ENCODE data around the gene MSLN. TPM values are rescaled to one million over a fixed set of nuclear protein-coding genes. Genes with fewer than 3 reads are reported as not detected.
A peak's percentile ranks its signal among the peaks of the same experiment; 100 is the strongest.

MSLN gene
- total RNA-seq, 3 donors from 2014 or later: 0.08 TPM; not detected in 2

DNA sequence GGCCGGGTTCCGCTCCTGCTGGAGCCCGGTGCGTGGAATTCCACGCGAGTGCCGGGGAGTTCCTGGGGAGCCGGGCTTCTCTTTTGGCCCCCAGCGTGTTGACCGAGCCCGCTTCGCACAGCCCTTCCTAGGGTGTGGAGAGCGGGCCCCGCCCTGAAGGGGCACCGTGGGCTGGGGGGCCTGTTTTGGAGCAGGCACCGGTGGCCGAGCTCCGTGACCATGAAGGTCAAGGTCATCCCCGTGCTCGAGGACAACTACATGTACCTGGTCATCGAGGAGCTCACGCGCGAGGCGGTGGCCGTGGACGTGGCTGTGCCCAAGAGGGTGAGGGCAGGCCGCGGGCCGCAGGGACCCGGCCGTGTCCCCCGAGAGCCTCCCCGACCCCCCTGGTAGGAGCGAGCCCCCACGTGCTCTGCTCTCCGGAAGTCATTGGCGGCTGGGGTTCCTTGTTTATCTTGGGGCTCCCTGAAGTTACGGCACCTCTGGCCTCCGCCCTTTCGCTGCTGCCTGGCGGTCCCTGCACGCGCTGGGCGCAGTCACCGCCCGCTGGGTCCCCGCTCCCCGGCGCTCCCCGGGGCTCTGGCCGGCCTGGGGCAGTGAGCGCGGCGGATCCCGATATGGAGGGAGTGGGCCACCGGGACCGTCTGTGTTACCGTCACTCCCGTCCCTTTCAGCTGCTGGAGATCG lies 33.1 kb upstream of the MSLN start:
- H3K4me3 Mint-ChIP-seq: peak overlapping the region; percentile 29
- H3K36me3 Mint-ChIP-seq (ENCODE audit: insufficient read depth): no peaks in the 10 kb centered on the region
- peaks cover 8% of the 10 kb centered on the region for H3K4me1 Mint-ChIP-seq (ENCODE audit: low read depth)
- DNase-seq (no peak), ATAC-seq (peak; percentile 18 to 32)
- H3K27me3 Mint-ChIP-seq (ENCODE audit: low read depth): no peaks in the 10 kb centered on the region
- no peaks in the 10 kb centered on the region for H3K9me3 Mint-ChIP-seq

DNA sequence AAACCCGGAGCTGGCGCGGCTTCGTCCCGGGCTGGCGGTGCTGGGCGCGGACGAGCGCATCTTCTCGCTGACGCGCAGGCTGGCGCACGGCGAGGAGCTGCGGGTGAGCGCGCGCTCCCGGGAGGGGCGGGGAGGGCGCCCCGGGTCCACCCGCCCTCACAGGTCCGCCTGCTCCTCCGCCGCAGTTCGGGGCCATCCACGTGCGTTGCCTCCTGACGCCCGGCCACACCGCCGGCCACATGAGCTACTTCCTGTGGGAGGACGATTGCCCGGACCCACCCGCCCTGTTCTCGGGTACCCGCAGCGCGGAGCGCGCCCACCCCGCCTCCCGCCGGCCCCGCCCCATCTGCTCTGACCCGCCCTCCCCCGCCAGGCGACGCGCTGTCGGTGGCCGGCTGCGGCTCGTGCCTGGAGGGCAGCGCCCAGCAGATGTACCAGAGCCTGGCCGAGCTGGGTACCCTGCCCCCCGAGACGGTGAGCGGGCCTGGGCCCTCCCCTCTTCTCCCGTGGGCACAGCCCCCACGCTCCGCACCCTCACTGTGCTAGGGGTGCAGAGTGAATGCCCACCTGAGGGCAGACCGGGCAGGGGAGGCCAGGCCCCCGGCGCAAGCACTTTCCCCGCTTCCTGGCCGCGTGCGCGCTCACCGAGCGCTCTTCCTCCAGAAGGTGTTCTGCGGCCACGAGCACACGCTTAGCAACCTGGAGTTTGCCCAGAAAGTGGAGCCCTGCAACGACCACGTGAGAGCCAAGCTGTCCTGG lies 32.2 kb upstream of the MSLN start:
- DNase-seq (peak; percentile 47), ATAC-seq (peak; percentile 62)
- peaks cover 3% of the 10 kb centered on the region for H3K4me1 Mint-ChIP-seq (ENCODE audit: low read depth)
- peaks cover 1% of the 10 kb centered on the region for H3K36me3 Mint-ChIP-seq (ENCODE audit: insufficient read depth)
- no peaks in the 10 kb centered on the region for H3K9me3 Mint-ChIP-seq
- no peaks in the 10 kb centered on the region for H3K27me3 Mint-ChIP-seq (ENCODE audit: low read depth)
- peak overlapping the region; percentile 42 for H3K4me3 Mint-ChIP-seq

DNA sequence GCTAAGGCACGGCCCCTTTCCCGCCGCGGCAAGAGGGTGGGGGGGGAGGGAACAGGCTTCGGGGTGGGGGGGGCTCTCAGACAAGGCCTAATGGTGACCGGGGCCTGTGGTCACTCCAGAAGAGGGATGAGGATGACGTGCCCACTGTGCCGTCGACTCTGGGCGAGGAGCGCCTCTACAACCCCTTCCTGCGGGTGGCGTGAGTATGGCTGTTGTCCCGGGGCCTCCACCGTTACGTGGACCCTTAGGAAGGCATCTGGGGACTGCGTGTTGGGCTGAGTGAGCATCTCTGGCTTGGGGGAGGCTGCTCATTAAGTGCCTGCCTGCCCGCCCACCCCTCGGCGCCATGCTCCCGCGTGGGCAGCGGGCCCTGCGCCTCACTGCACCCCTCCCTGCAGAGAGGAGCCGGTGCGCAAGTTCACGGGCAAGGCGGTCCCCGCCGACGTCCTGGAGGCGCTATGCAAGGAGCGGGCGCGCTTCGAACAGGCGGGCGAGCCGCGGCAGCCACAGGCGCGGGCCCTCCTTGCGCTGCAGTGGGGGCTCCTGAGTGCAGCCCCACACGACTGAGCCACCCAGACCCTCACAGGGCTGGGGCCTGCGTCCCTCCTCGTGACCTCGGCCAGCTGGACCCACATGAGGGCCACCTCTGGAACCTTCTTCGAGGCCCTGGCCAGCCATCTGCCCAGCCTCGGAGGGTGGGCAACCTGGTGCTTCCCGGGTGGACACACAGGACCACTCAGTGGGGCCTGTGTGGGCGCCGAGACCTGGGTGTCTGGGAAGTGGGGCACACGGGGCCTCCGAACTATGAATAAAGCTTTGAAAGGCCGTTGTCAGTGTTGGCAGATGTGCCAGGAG lies 31.4 kb upstream of the MSLN start:
- H3K4me3 Mint-ChIP-seq: no peak overlapping the region
- no peak for ATAC-seq

DNA sequence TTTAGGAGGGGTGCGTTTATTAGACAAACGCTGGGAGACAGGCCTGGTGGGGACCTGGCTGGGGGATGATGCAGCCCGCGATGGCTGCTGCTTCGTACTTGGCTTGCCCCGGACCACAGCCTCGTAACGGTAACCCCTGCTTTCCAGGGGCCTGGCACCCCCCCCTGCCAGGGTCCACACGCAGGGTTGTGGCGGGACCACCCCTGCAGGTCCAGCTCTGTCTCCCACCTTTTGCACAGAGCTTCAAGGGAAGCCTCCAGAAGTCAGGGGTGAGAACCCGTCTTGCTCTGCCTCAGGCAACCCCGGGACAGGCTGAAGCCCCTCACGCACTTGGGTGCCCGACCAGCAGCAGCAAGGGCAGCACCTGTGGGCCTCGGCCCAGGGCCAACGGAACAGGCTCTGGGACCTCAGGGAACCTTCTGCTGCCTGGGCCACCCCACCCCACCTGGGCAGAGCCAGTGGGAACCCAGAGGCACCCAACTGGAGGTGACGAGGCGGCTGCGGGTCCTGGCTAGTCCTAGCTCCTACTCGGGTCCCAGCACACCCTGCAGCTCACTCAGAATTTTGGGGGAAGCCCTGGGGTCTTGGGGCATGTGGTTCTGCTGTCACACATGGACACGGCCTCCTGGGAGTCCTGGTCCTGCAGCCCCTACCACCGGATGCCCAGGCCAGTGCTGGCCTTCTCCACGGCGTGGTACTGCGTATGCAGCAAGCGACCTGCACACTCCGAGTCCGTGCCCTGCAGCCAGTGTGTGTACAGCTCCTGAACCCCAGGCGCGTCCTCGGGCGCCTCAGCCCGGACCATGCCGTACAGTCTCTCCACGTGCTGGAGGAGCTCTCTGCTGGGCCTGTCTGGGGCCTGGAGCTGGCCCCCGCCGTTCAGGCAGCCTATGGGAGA lies 30.5 kb upstream of the MSLN start:
- no peak overlapping the region for H3K4me3 Mint-ChIP-seq
- peaks cover 3% of the 10 kb centered on the region for H3K4me1 Mint-ChIP-seq (ENCODE audit: low read depth)
- H3K27me3 Mint-ChIP-seq (ENCODE audit: low read depth): no peaks in the 10 kb centered on the region
- H3K9me3 Mint-ChIP-seq: no peaks in the 10 kb centered on the region
- H3K36me3 Mint-ChIP-seq (ENCODE audit: insufficient read depth): peaks cover 1% of the 10 kb centered on the region
- ATAC-seq: no peak
- DNase-seq: no peak

More for the DNA sequence above, 31.4 kb upstream of the MSLN start:
- Mint-ChIP-seq H3K9me3 (no peaks in the 10 kb centered on the region), H3K27me3 (ENCODE audit: low read depth) (no peaks in the 10 kb centered on the region), H3K4me1 (ENCODE audit: low read depth) (peaks cover 3% of the 10 kb centered on the region), H3K36me3 (ENCODE audit: insufficient read depth) (peaks cover 1% of the 10 kb centered on the region)
- DNase-seq: no peak

DNA sequence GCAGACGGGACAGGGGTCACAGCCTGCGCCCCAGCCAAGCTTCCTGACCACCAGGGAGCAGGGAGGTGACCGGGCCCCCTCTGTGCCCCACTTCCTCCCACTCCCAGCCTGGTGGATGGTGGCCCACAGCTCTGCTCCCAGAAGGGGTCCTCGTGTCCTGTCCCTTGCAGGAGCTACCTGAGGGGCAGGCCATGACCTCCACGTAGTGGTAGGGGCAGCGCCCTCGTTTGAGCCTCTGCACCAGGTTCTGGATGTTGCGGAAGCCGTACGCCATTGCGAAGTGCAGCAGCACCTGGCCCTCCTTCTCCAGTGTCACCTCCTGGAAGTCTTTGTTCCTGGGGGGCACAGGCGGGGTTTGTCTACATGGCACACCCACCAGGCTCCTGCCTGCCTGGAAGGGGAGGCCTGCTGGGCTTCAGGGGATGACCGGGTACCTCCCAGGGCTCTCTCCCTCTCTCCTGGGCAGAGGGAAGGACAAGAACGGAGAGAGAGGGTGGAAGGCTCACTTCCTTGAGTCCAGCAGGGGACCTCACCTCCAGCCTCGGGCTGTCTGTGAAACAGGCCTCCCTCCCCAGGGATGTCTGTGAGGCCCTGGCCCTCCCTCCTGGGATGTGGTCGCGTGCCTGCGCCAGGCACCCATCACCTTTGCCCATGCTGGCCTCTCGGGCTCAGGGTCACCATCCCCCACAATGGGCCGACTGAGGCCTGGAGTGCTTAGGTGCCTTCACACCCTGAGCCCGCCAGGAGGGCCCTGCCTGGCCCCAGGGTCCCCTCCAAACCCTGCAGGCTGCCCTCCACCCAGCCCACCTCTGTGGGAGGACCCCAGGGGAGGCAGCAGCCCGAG lies 29.6 kb upstream of the MSLN start:
- H3K4me1 Mint-ChIP-seq (ENCODE audit: low read depth): peaks cover 6% of the 10 kb centered on the region
- no peak for ATAC-seq
- no peaks in the 10 kb centered on the region for H3K27me3 Mint-ChIP-seq (ENCODE audit: low read depth)
- peaks cover 6% of the 10 kb centered on the region for H3K36me3 Mint-ChIP-seq (ENCODE audit: insufficient read depth)
- no peak for DNase-seq
- H3K9me3 Mint-ChIP-seq: no peaks in the 10 kb centered on the region
- no peak overlapping the region for H3K4me3 Mint-ChIP-seq

DNA sequence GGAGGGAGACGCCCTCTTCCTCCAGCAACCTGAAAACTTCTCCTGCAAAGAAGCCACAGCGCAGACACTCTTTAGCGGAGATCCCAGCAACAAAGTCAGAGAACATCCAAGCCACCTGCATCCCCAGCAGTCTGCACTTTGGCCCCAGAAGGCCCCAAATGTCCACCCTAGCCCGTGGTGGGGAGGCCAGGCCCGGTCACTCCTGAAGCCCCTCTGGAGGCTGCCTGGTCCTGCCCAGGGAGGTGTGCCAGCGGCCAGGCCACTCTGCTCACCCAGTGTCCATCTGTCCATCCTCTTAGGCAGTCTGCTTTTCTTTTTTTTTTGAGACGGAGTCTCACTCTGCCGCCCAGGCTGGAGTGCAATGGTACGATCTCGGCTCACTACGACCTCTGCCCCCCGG lies 28.2 kb upstream of the MSLN start:
- ATAC-seq (no peak), DNase-seq (no peak)
- Mint-ChIP-seq H3K4me1 (ENCODE audit: low read depth) (peaks cover 5% of the 10 kb centered on the region), H3K4me3 (no peak overlapping the region), H3K27me3 (ENCODE audit: low read depth) (no peaks in the 10 kb centered on the region), H3K36me3 (ENCODE audit: insufficient read depth) (peaks cover 6% of the 10 kb centered on the region), H3K9me3 (no peaks in the 10 kb centered on the region)

DNA sequence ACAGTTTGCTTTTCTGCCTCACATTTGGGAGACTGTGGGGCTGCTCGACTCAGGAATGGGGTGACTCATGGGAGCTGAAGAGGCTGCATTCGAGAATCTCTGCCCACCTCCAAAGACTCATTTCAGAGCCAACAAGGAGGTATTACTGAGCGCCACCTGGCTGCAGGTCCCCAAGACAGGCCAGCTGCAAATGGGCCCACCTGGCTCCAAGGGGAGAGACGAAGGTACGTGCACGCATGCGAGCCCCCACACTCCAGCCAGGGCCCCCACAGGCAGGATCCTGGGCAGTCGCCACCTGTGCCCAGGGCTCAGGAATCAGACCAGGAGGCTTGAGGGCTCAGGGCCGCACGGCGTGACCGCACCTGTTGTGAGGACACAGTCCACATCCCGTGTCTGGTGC lies 27.6 kb upstream of the MSLN start:
- no peaks in the 10 kb centered on the region for H3K9me3 Mint-ChIP-seq
- peaks cover 10% of the 10 kb centered on the region for H3K36me3 Mint-ChIP-seq (ENCODE audit: insufficient read depth)
- DNase-seq: no peak
- no peaks in the 10 kb centered on the region for H3K27me3 Mint-ChIP-seq (ENCODE audit: low read depth)
- no peak for ATAC-seq
- no peak overlapping the region for H3K4me3 Mint-ChIP-seq
- H3K4me1 Mint-ChIP-seq (ENCODE audit: low read depth): peaks cover 5% of the 10 kb centered on the region

DNA sequence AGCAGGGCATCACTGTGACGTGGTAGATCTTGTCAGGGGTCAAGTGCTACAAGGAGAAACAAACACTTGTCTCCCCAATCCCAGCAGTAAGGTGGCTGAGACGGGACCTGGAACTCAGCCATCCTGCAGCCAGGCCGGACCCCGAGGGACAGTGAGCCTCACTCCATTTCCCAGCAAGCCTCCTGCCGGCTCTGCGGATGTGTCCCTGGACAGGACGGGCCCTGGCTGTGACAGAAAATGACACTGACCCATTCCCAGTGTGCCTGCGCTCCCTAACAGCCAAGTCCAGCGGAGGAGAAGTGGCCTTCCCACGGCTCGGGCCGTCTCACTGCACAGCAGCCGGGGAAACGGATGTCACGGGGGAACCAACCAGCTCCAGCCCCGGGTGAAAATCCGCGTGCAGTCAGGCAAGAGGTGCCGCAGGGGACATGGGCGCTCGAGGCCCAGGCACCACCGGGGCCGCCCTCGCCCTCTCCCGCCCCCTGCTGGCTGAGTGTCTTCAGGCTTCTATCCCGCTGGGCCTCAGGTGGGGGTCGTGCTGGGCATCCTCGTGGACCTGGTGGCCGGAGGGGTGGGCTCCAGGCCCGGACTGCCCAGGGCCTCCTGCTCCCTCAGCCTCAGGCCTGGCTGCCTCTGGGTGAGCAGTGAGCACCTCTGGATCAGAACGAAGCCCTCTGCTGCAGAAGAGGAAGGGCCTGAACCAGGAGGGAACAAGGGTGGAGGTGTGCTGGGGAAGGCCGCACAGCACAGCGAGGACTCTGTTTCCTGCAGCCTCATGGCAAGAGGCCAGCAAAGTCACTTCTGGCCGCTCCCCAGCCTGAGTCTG lies 26.9 kb upstream of the MSLN start:
- no peaks in the 10 kb centered on the region for H3K27me3 Mint-ChIP-seq (ENCODE audit: low read depth)
- H3K36me3 Mint-ChIP-seq (ENCODE audit: insufficient read depth): peaks cover 12% of the 10 kb centered on the region
- ATAC-seq: no peak
- H3K9me3 Mint-ChIP-seq: no peaks in the 10 kb centered on the region
- peaks cover 5% of the 10 kb centered on the region for H3K4me1 Mint-ChIP-seq (ENCODE audit: low read depth)
- DNase-seq: peak; percentile 37
- no peak overlapping the region for H3K4me3 Mint-ChIP-seq

DNA sequence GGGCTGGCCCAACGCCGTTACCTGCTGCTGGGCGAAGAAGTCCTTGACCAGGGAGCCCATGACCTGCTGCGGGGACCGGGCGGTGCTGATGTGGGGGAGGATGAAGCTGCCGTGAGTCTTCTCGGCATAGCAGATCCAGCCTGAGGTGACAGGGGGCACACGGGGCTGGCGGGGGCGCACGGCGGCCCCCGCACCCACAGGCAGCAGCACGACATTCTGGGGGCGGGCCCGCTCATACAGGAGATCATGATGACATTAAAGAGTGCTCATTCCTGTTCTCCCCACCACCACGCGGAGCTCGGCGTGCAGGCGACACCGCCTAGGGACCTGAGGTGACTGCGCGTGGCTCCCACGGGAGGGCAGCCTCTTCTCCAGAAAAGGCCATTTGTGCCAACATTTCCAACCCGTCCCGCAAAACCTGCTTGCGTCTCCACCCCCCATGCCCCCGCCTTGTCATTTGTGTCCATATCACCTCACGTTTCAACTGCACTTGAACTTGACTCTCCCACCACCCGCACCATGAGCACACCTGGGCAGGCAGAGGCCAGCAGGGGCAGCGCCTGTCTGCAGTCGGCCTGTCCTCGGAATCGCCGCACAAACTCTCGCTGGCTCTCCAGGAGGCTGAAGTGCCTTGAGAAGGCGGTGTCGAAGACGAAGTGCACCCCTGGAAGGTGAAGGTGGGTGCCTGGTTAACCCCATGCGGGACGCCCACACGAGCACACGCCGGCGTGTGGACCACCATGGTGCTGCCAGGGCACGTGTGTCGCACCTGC lies 26.1 kb upstream of the MSLN start:
- no peak for DNase-seq

DNA sequence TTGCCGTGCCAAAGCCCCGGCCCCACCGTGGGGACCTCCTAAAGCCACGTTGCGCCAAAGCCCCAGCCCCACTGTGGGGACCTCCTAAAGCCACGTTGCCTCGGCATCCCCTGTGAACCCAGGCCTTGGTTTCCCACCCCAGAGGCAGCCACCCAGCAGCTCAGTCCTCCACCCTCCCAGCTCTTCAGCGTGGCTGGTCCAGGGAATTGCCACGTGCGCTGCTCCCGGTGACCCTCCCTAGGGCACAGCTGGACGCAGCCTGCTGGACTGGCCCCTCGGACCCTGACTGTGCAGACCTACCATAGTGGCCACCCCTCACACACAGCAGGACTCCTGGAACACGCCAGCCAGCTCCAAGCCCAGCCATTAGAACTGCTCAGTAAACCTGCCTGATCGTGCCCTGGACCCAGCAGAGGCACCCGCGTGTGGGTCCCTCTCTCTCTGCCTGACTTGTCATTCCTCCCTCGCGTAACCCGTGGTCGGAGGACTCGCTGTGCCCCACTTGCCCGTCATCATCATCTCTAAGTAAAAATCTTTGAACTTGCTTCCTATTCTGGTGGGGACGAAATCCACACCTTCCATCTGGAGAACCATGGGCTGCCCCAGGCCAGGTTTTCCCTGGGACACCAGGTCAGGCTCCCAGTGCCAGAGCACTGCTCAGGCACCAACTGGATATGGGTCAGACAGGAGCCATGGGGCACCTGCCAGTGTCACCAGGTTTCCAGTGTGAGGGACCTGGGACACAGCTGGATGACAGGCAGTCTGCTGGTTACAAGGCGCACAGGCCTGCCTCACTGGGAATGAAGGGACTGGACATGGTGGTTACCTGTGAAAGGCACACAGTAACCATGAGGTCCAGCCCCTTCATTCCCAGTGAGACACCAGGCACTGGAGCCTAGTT lies 25.3 kb upstream of the MSLN start:
- DNase-seq (no peak), ATAC-seq (no peak)
- Mint-ChIP-seq H3K4me1 (ENCODE audit: low read depth) (peaks cover 16% of the 10 kb centered on the region), H3K9me3 (no peaks in the 10 kb centered on the region), H3K36me3 (ENCODE audit: insufficient read depth) (peaks cover 14% of the 10 kb centered on the region), H3K27me3 (ENCODE audit: low read depth) (no peaks in the 10 kb centered on the region), H3K4me3 (no peak overlapping the region)

More for the DNA sequence above, 26.1 kb upstream of the MSLN start:
- Mint-ChIP-seq H3K36me3 (ENCODE audit: insufficient read depth) (peaks cover 14% of the 10 kb centered on the region), H3K9me3 (no peaks in the 10 kb centered on the region), H3K4me3 (no peak overlapping the region), H3K27me3 (ENCODE audit: low read depth) (no peaks in the 10 kb centered on the region), H3K4me1 (ENCODE audit: low read depth) (peaks cover 10% of the 10 kb centered on the region)
- no peak for ATAC-seq

DNA sequence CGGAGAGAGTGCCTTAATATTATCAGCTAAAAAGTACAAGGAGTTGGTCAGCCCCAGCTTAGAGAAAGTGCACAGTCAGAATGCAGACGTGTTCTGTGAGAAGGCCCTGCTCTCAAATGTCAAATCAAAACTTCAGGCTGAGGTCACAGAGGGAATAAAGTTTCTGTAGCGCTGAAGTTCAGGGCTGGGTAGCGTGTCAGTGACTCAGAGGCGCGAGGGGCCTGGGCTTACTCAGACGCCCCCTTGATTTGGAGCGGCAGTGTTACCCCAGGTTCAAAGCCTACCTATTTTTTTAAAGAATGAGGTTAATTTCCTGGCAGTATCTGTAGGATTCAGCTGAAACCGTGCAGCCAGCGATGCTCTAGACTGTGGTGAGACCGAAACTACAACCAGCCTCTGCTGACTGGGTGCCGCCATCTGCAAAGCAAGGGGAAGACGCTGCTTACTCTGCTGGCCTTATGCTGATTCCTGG lies 24.5 kb upstream of the MSLN start:
- ATAC-seq: peak; percentile 75 to 76
- peaks cover 14% of the 10 kb centered on the region for H3K36me3 Mint-ChIP-seq (ENCODE audit: insufficient read depth)

More for the DNA sequence above, 24.5 kb upstream of the MSLN start:
- no peak for DNase-seq
- H3K9me3 Mint-ChIP-seq: no peaks in the 10 kb centered on the region
- no peaks in the 10 kb centered on the region for H3K27me3 Mint-ChIP-seq (ENCODE audit: low read depth)
- no peak overlapping the region for H3K4me3 Mint-ChIP-seq
- peaks cover 17% of the 10 kb centered on the region for H3K4me1 Mint-ChIP-seq (ENCODE audit: low read depth)
